Measurements from ENCODE around the gene PCDH20.
"Not testable (repeated sequence)": the region's sequence is repeated elsewhere in the genome, so short reads cannot be mapped to it uniquely, and the experiment has no call there.

The PCDH20 gene

GRCh38 chr13:61387694-61388093 lies 28.0 kb downstream of the PCDH20 start:
- Histone ChIP-seq H3K27ac (replicated peaks) (no peak overlapping the region), H3K27me3 (ENCODE audit: insufficient read depth, poor library complexity, severe bottlenecking) (peaks cover 2% of the 10 kb centered on the region), H3K4me3 (replicated peaks; ENCODE audit: insufficient read depth, low read length) (no peak overlapping the region)
- DNase-seq (ENCODE audit: low read depth in 1 of 2, low spot score in 1 of 2): no peak
- TF ChIP-seq REST (IDR thresholded peaks at IDR 0.05; ENCODE audit: insufficient replicate concordance, low read depth) (no peak), SPI1 (IDR thresholded peaks at IDR 0.05; ENCODE audit: borderline replicate concordance, low read depth) (no peak), CTCF (IDR thresholded peaks at IDR 0.05; ENCODE audit: insufficient read depth, low read length) (no peak), POLR2AphosphoS5 (IDR thresholded peaks at IDR 0.05; ENCODE audit: low read depth) (no peak), GABPA (IDR thresholded peaks at IDR 0.05; ENCODE audit: low read depth) (no peak)

- no peak for TF ChIP-seq SPI1 (IDR thresholded peaks at IDR 0.05; ENCODE audit: borderline replicate concordance, low read depth)
- no peak for TF ChIP-seq GABPA (IDR thresholded peaks at IDR 0.05; ENCODE audit: low read depth)
- TF ChIP-seq CTCF (IDR thresholded peaks at IDR 0.05; ENCODE audit: insufficient read depth, low read length): no peak
- TF ChIP-seq POLR2AphosphoS5 (IDR thresholded peaks at IDR 0.05; ENCODE audit: low read depth): no peak
- no peak for TF ChIP-seq REST (IDR thresholded peaks at IDR 0.05; ENCODE audit: insufficient replicate concordance, low read depth)
- Histone ChIP-seq H3K27me3 (ENCODE audit: insufficient read depth, poor library complexity, severe bottlenecking) (no peaks in the 10 kb centered on the region), H3K4me3 (replicated peaks; ENCODE audit: insufficient read depth, low read length) (no peak overlapping the region), H3K27ac (replicated peaks) (no peak overlapping the region)
- DNase-seq (ENCODE audit: low read depth in 1 of 2, low spot score in 1 of 2): no peak
Measured at GRCh38 chr13:61383111-61383510, 32.5 kb downstream of the PCDH20 start.

- TF ChIP-seq SPI1 (IDR thresholded peaks at IDR 0.05; ENCODE audit: borderline replicate concordance, low read depth) (no peak), CTCF (IDR thresholded peaks at IDR 0.05; ENCODE audit: insufficient read depth, low read length) (no peak), GABPA (IDR thresholded peaks at IDR 0.05; ENCODE audit: low read depth) (no peak), REST (IDR thresholded peaks at IDR 0.05; ENCODE audit: insufficient replicate concordance, low read depth) (no peak), POLR2AphosphoS5 (IDR thresholded peaks at IDR 0.05; ENCODE audit: low read depth) (no peak)
- H3K27me3 ChIP-seq (ENCODE audit: insufficient read depth, poor library complexity, severe bottlenecking): no peaks in the 10 kb centered on the region
- H3K4me3 ChIP-seq (replicated peaks; ENCODE audit: insufficient read depth, low read length): no peak overlapping the region
- no peak for DNase-seq (ENCODE audit: low read depth in 1 of 2, low spot score in 1 of 2)
- no peak overlapping the region for H3K27ac ChIP-seq (replicated peaks)
Measured at GRCh38 chr13:61370520-61370919, 45.1 kb downstream of the PCDH20 start.

GRCh38 chr13:61364690-61365089 lies 51.0 kb downstream of the PCDH20 start:
- H3K27me3 ChIP-seq (ENCODE audit: insufficient read depth, poor library complexity, severe bottlenecking); H3K27ac ChIP-seq (replicated peaks); DNase-seq (ENCODE audit: low read depth in 1 of 2, low spot score in 1 of 2); H3K4me3 ChIP-seq (replicated peaks; ENCODE audit: insufficient read depth, low read length): not testable (repeated sequence)
